Measurements from ENCODE around the gene GJD2. TPM values are rescaled to one million over a fixed set of nuclear protein-coding genes. Genes with fewer than 3 reads are reported as not detected.

GJD2 gene
- total RNA-seq = not detected
- long read RNA-seq, donor 1 = 0 reads
- long read RNA-seq, donor 2 = 0 reads

DNA sequence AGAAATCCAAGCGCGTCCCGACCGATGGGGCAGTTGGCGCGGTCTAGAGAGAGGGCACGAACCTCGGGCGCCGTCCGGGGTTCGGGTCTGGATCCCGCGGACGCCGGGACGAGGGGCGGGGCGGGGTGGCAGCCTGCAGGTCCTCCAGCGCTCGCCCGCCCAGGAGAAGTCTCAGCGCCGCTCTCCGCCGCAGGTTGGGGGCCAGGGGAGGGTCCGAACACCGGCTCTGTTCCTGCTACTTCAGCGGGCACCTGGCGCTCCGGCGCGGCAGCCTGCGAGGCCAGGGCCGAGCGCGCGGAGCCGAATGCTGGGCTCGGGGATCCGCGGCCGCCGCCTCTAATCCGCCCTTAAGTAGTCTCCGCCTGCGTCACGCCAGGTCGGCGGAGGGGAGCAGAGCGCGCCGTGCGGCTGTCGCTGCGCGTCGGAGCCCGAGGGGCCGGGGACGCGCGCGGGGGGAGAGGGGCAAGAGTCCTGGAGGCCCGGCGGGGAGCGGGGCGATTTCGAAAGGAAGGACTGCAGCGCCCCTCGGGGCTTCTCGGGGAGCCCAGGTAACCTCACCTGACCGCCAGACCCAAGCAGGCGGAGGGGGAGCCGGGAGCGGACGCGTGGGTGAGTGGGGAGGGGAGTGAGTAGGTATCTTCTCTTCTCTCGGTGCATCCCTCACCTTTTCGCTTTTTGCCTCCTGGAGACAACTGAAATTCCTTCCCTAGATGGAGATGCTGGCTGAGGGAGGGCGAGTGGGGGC, at the start of gene GJD2:
TSS of gene GJD2 (minus strand) at position 325 of the 745 bp plus-strand sequence. CDS start 510 bp downstream, outside the sequence.
- intact Hi-C loops (cut with DNase I) = no loop called here
- DNase-seq (ENCODE audit: low spot score) = peak; percentile 70

DNA sequence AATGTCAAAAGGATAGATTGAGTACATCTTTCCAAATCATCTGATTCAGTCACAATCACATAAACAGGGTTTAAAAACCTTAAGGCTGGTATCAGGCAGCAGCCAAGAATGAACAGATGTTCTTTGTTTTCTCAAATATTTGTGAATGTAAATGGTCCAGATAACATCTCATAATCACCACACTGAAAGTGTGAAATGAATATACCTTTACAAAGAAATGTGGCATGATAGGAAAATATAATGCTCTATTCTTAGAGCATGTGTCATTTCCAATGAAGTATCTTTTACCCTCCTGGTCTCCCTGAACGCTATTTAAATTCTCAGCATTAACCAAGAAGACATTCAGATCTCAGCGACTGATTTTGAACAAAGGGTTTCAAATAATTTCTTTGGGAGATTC, 49.3 kb upstream of the GJD2 start:
- intact Hi-C loops (cut with DNase I) = no loop called here

DNA sequence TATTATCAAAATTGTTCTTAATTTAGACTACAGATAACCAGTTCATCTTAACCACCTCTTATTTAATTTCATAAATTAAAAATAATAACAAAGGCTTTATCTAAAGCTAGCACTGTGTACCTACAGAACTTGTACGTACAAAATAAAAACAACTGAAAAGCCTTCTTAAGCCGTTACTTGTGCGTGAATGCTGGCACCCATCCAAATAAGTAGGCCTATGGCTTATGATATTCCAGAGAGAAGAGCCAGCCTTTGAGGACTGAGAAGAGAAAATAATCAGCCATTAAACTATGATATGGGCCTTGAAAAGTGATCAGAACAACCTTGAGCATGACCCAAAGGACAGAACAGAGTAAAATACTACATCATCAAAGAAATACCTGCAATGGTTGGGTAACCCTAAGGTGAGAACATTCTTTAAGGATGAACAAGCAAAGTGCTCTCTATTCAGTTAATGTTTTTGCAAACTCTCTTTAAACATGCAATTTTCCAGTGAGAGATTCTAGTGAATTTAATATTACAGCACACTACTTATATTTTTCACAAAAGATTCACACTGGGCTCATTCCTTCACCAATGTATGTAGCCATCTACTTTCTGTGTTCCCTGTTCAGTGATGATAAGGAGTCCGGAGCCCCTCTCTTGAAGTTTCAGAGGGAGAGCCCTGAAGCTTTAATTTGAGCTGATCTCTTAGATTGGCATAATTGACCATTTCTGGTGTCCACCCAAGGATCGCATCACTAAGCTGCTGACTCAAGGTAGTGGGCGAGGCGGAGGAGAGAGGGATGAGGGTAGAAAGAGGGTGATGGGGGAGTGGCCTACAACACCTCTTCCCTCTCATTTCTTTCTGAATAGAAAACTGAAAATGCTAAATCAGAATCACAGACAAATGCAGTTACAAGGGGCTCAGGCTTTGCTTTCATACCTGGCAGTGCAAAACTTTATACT, 48.3 kb upstream of the GJD2 start:
- DNase-seq (ENCODE audit: low spot score) = no peak
- intact Hi-C loops (cut with DNase I) = no loop called here

More for the DNA sequence above, 49.3 kb upstream of the GJD2 start:
- DNase-seq (ENCODE audit: low spot score) = no peak

DNA sequence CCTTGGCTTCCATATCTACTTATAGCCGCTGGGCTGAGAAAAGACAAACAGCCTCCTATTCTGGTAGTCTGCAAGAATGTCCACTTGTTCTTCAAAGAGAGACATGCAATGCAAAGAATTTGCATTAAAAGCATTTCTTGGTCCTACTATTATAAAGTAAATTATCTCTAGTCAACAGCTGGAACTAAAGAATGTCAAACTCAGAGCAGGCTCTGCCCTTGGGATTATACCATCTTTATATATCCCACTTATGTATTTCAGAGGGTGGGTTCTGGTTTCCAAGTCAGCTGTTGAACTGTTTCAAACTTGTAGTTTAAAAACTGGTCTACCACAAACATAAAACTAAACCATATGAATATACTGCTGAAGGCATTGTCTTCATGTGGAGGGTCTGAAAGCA, 47.6 kb upstream of the GJD2 start:
- DNase-seq (ENCODE audit: low spot score) = no peak
- intact Hi-C loops (cut with DNase I) = no loop called here

DNA sequence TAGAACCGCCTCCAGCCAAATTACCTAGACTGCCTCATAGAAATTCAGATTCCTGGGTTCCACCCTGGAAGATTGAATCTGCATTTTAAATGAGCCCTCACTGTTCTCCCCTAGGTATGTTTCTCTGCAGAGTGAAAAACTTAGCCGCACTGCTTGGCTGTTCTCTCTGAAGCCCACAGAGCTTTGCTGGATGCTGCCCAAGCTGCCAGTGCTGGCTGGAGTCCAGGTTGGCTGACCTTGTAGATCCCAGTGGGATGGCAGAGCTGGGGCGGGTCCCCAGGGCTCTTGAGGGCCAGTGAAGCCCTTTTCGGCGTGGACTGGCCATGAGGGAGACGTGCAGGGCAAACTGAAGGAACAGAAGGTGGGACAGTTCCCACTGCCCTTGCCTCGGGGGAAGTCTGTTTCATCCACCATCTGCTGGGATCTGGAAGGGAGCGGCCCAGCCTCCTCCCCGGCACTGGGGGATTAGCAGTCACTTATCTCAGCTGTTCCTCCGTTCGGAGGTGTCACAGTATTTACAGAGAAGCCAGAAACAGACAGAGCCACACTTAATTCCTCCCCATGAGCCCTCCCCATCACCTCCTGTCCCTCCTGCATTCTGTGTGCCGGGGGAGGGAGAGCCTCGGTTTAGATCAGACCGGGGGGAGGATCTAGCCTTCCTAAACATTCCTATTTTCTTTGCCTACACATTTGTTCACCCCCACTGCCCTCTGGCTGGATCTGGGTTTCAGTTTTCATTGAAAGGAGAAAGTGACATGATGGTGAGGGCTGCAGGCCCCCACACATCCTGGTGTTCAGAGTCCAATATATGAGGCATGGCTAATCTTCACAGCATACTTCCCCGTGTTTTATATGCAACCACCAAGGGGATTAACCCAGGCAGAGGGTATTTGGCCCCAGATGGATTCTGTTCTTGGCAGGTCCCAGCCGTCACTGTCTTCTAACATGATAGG, 44.6 kb upstream of the GJD2 start:
- intact Hi-C loops (cut with DNase I) = no loop called here
- DNase-seq (ENCODE audit: low spot score) = no peak

DNA sequence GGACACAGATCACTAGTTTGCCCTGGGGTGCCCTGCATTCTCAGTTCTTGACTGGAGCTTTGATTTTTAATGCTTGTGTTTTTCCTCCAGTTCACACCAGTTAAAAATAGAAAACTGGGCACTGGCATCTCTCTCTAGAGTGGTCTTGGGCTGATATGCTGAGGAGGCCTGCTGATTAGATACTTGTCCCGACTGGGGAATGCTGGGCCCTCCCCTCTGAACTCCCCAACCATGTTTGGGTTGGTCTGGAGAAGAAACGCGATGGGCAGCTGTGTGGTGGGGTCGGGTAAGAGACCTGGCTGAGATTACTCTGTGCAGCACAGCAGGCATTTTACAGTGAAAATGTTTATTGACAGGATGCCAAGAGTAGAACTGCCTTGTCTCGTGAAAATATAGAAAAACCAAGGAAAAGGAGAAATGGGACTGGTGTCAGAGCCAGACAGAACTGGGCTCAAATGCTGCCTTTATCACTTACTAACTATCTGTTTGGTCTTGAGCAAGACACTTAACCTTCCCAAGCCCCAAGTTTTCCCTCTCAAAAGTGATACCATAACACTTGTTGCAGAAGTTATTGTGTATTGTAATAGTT, 42.1 kb upstream of the GJD2 start:
- DNase-seq (ENCODE audit: low spot score) = no peak
- intact Hi-C loops (cut with DNase I) = no loop called here

GRCh38 chr15:34795267-34796081, 40.7 kb upstream of the GJD2 start, which contains the start of gene ACTC1:
Gene ACTC1 (minus strand): TSS chr15:34795549. CDS start chr15:34794808, 741 bp downstream.
- peak; percentile 85 for DNase-seq (ENCODE audit: low spot score)
- intact Hi-C loops (cut with DNase I) = no loop called here

- no peak for DNase-seq (ENCODE audit: low spot score)
These were observed 39.9 kb upstream of the GJD2 start for GRCh38 chr15:34794590-34795206.

DNA sequence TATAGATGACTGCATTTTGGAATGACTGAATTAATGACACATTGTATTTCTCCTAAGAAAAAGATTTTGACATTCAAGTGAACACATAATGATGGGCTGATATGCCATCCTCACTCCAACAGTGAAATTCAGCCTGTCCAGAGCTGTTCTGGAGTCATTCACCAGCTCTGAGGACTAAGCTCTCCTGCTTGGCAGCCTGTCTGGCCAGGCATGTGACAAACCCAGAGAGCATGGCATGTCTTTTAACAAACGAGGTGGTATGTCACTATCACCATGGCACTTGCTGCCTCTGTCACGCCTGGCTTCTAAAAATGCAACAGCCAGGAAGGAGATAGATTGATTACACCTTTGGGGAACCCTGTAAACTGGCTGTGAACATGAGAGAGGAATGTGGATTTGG, 39.1 kb upstream of the GJD2 start:
- intact Hi-C loops (cut with DNase I) = no loop called here
- no peak for DNase-seq (ENCODE audit: low spot score)

More at GRCh38 chr15:34794590-34795206, 39.9 kb upstream of the GJD2 start:
- intact Hi-C loops (cut with DNase I) = no loop called here

DNA sequence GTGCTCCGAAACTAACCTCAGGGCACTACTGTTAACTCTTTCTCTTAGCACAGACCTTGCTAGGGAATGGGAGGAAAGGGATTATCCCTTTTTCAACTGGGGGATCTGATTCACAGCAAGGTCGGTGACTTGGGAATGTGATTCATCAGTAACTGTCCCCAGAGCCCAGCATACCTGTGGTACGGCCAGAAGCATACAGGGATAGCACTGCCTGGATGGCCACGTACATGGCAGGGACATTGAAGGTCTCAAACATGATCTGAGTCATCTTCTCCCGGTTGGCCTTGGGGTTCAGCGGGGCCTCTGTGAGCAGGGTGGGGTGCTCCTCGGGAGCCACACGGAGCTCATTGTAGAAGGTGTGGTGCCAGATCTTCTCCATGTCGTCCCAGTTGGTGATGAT, 38.3 kb upstream of the GJD2 start:
- intact Hi-C loops (cut with DNase I) = no loop called here

DNA sequence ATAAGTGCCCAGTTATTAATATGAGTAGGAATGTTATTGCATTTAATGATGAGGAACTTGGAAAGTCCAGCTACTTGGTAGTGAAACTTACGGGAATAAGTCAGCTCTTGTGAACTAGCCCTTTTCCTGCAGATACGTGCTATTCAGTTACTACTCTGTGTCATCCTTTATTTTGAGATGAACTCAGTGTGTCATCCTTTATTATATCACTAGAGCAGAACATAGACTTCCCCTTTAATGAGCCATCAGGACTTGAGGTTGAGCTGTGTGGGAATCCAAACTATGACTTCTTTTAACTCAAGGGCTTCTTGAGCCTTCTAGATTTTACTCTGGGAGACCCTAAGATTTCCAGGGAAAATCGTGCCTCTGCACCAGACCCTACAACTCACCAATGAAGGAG, 36.9 kb upstream of the GJD2 start:
- DNase-seq (ENCODE audit: low spot score) = no peak
- intact Hi-C loops (cut with DNase I) = no loop called here

More for the DNA sequence above, 38.3 kb upstream of the GJD2 start:
- no peak for DNase-seq (ENCODE audit: low spot score)

- intact Hi-C loops (cut with DNase I) = no loop called here
- DNase-seq (ENCODE audit: low spot score) = no peak
These were observed 35.3 kb upstream of the GJD2 start for GRCh38 chr15:34790121-34790520.

- intact Hi-C loops (cut with DNase I) = no loop called here
- no peak for DNase-seq (ENCODE audit: low spot score)
These were observed 34.5 kb upstream of the GJD2 start for GRCh38 chr15:34789326-34789725.

GRCh38 chr15:34786206-34786605, 31.4 kb upstream of the GJD2 start:
- DNase-seq (ENCODE audit: low spot score) = no peak
- intact Hi-C loops (cut with DNase I) = no loop called here

GRCh38 chr15:34783991-34784390, 29.2 kb upstream of the GJD2 start:
- no peak for DNase-seq (ENCODE audit: low spot score)
- intact Hi-C loops (cut with DNase I) = no loop called here

GRCh38 chr15:34783431-34783830, 28.6 kb upstream of the GJD2 start:
- intact Hi-C loops (cut with DNase I) = no loop called here
- no peak for DNase-seq (ENCODE audit: low spot score)

DNA sequence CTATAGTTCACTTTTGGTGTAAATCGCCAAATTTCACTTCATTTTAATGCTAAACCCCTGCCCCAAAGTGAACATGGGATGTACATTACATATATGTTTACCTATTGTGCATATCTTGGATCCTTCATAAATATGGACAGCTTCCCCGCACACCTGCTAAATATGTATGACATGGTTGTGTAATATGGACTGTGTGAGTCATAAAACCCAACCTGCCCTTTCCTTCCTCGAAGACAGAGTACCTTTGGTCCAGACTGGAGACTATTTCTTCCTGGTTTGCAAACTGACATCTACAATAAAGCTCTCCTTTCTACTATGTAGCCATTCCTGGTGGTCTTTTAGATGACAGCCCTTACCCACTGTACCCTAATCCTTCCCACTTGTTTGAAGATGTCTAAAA, 28.1 kb upstream of the GJD2 start:
- intact Hi-C loops (cut with DNase I) = no loop called here
- no peak for DNase-seq (ENCODE audit: low spot score)

DNA sequence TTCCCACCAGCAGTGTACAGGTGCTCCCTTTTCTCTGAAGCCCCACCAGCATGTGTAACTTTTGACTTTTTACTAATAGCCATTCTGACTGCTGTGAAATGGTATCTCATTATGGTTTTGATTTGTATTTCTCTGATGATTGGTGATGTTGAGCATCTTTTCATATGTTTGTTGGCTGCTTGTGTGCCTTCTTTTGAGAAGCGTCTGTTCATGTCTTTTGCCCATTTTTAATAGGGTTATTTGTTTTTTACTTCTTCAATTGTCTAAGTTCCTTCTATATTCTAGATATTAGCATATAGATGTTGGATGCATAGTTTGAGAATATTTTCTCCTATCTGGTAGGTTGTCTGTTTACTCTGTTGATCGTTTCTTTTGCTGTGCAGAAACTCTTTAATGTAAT, 25.9 kb upstream of the GJD2 start:
- DNase-seq (ENCODE audit: low spot score) = no peak
- intact Hi-C loops (cut with DNase I) = no loop called here
